GM12874 (cell line): ENCODE data around the gene IGFN1.

Source experiments
- CTCF ChIP-seq: IDR thresholded peaks from 2 replicates; pipeline ENCODE4 v1.5.1; 2011; ENCODE audit warnings: low read depth, mild to moderate bottlenecking, control low read depth, low read length, moderate library complexity; ENCODE audit not compliant: insufficient read depth

IGFN1 gene

GRCh38 chr1:201219481-201220387 lies 29.1 kb downstream of the IGFN1 start:
- TF ChIP-seq CTCF, result no peak

- TF ChIP-seq CTCF, result no peak
These were observed 29.7 kb downstream of the IGFN1 start for GRCh38 chr1:201220388-201220715.

- TF ChIP-seq CTCF, result no peak
These were observed 30.7 kb downstream of the IGFN1 start for GRCh38 chr1:201221201-201221846.

GRCh38 chr1:201222125-201222524 lies 31.5 kb downstream of the IGFN1 start:
- no peak for TF ChIP-seq CTCF

- TF ChIP-seq CTCF, result no peak
These were observed 33.4 kb downstream of the IGFN1 start for GRCh38 chr1:201223852-201224665.

- no peak for TF ChIP-seq CTCF
These were observed 34.2 kb downstream of the IGFN1 start for GRCh38 chr1:201224666-201225370.
